HG02678 (cell line): ENCODE measurements around the gene ATP11C.
"Not testable (repeated sequence)": the region's sequence is repeated elsewhere in the genome, so short reads cannot be mapped to it uniquely, and the experiment has no call there.

ENCODE experiments used
- ATAC-seq: cut with Tn5 transposase; IDR thresholded peaks from one replicate; pipeline ENCODE4 v1.9.1; 2021; ENCODE audit warnings: mild to moderate bottlenecking, moderate library complexity; ENCODE audit not compliant: unreplicated experiment

Gene ATP11C

DNA sequence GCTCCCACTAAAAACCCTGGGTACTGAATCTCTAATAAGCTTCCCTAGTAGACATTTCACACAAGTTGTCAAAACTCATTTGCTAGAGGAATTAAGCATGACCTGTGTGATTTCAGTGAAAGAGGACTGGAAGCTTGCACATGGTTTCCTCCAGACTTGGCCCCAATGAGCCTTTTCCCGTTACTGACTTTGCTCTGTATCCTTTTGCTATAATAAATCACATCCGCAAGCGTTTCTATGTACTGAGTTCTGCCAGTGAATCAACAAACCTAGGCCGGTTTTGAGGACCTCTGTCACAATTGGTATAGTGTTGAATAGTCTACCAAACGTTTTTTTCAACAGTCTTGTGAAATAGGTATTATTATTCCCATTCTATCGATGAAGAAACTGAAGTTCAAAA, 8.2 kb downstream of the ATP11C start:
- ATAC-seq, result no peak

DNA sequence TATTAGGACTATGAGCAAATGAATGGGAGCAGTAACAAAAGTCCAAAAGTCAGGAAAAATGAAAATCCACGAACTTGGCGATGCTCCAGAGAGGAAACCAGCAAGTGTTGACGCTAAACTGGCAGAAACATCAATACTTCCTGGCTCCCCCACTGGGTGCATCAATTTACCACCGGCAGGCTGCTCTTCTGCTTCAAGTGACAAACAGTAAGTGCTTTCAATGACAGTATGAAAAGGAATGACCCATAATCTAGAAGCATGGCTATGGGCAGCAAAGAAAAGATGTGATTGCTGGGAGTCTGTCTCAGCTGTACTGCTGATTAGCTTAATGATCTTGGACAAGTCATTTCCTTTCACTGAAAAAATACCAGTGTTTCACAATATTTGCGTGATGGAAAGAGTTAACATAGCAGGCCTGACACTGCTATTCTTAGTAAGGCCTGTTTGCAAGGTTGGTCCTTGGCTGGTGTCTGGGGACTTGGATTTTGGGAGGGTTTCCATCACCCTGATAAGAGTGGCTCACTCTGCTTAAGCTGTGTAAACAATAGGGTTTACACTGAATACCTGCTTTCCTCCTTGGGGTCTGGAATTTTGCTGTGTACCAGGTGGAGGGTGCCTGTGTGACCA, 8.7 kb downstream of the ATP11C start:
- ATAC-seq, result no peak

DNA sequence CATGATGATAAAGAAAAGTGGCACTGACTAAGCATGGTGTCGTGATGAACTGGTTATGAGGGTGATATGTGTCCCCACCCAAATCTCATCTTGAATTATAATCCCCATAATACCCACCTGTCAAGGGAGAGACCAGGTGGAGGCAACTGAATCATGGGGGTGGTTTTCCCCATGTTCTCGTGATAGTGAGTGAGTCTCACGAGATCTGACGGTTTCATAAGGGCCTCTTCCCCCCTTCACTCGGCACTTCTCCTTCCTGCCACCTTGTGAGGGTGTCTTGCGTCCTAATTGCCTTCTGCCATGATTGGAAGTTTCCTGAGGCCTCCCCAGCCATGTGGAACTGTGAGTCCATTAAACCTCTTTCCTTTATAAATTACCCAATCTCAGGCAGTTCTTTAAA, 11.7 kb downstream of the ATP11C start:
- not testable (repeated sequence) for ATAC-seq

DNA sequence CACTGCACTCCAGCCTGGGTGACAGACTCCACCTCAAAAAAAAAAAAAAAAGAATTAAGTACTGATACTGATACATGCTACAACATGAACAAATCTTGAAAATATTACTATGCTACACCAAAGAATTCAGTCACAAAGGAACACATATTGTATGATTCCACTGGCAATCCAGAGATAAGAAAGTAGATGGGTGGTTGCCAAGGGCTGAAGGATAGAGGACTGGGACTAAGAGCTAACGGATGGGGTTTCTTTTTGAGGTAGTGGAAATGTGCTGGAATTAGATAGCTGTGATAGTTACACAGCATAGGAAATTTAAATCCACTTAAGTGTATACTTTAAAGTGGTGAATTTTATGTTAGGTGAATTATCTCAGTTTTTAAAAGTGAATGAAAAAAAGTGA, 12.5 kb downstream of the ATP11C start:
- ATAC-seq, result no peak

DNA sequence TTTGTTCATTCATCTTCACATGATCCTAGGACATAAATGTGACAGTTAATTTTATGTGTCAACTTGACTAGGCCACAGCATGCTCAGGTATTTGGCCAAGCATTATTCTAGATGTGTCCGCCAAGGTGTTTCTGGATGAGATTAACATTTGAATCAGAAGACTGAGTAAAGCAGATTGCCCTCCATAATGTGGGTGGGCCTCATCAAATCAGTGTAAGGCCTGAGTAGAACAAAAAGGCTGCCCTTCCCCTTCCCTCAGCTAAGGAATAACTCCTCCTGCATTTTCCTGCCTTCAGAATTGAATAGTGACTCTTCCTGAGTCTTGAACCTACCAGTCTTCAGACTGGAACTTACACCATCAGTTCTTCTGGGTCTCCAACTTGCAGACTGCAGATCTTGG, 18.4 kb downstream of the ATP11C start:
- ATAC-seq, result no peak

DNA sequence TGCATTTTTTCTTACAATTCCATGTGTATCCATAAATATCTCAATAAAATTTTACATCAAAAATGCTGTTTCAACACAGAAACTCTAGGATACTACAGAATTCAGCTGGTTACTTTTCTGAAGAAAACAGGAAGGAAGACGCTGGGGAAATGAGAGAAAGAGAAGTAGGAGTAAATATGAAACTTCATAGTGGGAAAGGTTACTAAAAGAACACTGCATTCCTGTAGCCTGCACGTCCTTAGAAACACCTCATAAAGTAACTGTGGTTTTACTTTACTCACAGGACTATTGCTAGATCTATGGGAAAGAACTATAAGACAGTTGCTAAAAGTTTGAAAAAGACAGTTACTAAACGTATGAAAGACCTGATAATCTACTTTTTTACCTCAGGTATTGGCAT, 23.1 kb downstream of the ATP11C start:
- no peak for ATAC-seq

DNA sequence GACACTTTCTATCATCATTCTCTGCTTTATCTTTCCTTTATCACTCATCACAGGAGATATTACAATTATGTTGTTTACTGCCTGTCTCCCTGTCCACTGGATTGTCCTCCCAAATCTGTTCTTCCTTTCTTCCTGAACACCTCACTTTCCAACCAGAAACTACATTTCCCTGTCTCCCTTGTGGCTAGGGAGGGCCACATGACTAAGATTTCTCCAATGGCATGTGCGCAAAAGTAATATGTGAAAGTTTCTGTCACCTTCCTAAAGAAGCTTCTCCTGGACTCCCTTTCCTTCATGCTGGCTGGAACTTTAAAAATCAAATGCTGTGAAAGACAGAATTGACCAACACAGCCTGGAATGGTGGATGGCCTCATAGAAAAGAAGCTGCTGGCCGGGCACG, 25.8 kb downstream of the ATP11C start:
- no peak for ATAC-seq

DNA sequence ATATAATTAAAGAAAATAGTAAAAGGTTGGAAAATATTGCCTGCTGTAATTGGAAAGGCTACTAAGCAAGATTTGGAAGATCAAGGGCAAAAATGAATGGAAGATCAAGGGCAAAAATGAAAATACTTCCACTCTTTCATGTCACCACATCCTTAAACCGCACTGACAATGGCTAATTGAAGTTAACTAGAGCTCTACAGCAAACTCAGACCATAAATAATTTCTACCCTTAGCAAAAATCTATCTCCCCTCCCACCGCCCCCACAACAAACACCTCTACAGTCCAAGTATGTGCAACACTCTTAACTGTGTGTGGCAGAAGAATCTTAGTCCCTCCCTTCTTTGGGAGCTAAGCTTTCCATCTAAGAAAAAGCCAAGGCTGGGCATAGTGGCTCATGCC, 27.1 kb downstream of the ATP11C start:
- no peak for ATAC-seq

DNA sequence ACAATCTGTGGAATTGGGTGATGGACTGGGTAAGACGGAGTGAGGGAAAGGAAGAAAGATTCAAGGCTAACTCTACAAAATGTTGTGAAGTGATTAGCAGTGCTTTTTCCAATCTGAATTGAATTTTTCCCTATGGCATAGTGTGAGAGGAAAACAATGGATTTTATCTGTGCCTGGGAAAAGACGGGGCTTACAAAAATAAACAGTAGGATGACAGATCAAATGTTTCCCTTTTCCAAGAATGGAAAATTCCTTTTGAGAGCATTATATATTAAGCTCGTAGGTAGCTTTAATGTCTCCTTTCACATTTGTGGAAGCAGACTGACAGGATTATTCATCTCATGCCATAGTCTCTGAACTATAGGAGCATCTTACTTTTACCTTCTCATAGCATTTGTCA, 27.8 kb downstream of the ATP11C start:
- ATAC-seq, result no peak

DNA sequence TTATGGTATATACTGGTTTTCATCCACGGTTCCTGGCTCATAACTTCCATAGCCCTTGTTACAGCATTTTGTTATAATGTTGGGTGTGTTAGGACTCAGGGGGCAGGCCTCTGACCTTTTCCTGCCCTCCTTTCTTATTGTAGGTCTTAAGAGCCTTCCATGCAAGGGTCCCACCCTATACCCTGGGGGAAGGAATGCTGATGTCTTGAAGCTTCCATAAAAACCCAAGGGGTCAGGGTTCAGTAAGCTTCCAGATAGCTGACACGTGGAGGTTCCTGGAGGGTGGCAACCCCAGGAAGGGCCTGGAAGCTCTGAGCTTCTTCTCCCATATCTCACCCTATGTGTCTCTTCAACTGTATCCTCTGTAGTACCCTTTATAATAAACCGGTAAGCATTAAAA, 29.6 kb downstream of the ATP11C start:
- ATAC-seq, result no peak

DNA sequence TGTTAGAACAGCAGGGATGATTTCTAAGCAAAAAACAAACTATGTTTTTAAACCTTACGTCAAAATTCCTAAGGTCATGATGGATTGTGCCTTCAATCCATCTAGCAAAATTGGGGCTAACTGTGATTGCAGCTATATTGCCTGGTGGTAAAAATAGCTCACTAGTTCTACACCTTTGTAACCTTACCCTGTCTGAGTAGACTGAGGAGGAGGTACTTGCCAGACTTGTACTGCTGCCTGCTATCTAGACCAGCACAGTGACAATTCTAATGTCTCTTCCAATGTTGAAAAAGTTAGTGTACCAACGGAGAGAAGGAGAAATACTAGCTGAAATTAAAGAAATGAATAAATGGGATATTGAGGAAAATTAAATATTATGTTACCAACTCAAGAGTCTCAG, 30.3 kb downstream of the ATP11C start:
- no peak for ATAC-seq

DNA sequence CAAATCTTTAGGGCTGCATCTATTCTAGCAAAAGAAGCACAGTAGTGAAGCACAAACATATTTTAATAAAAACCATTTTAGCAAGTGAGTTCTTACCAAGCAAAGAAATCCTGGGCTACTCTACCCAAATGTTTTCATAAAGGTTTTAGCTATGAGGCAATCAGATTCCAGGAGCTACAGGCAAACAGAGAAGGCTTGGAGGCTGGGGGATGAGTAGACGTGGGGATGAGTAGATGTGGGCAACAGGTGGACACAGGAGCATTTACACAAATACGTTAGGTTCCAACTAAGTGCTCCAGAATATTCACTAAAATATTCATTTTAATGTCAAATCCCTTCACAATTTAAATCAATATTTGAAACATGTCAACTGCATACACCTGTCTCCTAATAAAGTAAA, 34.5 kb downstream of the ATP11C start:
- no peak for ATAC-seq

DNA sequence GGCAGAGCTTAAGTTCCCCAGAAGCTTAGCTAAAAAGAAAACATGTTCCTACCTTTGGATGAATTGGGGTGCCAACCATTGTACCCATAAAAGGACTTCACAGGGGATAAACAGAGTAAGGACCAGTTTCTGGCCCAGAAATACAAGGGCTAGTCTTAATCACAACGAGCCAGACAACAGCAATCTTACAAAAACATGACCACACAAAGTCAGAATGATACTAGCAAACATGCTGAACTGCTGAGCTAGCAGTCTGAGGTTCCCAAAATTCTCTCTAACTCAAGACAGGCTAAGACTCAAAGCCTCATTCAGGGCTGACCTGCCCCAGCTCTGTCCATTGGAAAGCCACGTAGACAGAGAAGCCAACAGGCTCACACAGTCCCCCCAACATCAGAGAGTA, 40.3 kb downstream of the ATP11C start:
- peak; percentile 69 for ATAC-seq

DNA sequence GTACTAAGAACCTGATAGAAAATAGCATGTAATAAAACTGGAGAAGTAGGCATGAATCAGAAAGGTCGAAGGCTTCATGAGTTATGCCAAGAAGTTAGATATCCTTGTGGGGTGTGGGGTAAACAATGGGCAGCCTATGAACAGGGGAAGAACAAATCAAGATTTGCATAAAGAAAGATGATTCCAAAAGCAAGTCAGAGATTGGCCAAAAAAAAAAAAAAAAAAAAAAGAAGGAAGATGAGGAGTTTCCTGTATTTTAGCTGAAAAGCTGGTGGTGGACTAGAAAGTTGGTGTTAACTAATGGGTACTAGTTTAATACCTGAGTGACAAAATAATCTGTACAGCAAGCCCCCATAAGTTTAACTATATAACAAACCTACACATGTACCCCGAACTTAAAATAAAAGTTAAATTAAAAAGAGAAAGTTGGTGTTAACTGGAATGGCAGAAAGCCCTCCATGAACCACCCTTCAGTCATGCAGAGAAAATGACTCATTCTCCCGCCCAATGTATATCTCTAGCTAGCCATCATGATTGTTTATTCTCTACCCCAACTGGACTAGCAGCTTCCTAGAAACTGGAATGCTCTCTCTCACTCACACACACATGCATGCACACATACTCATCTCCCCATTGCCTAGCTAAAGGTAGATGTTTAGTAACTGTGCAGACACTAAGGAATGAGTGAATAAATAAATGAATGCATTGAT, 41.7 kb downstream of the ATP11C start:
- ATAC-seq, result no peak

DNA sequence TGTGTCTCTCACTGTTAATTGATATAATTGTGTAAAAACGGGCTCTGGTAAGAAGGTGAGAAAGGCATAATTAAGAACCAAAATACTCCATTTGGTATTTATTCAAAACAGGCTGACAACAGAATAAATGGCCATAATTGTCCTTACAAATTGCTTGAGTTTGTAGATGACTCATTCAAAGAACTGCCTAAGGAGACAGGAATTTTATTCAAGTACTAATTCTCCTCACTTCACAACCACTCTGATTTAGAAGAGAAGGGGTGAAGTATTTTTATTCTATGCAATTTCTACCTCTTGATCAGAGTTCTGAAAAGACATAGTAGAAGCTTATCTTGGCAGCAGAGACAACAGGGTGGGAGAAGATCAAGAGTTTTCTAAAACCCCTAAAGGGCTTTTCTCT, 43.1 kb downstream of the ATP11C start:
- ATAC-seq, result no peak

DNA sequence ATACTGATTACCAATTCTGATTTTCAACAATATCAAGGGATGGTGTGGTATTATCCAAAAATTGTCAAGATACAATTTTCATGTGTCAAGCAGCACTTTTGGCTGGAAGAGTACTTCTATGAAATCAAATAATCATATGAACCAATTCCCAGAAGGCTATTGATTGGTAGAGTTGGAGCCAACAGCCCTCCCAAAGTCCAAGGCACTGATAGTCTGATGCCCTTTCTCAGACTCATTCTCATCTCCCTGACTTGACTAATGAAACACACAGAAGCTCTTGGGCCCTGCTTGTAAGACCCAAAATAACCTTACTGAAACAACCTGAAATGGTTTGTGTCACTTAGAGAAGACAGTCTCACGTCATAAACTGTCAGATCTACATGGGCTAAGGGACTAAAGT, 48.9 kb downstream of the ATP11C start:
- ATAC-seq, result no peak

DNA sequence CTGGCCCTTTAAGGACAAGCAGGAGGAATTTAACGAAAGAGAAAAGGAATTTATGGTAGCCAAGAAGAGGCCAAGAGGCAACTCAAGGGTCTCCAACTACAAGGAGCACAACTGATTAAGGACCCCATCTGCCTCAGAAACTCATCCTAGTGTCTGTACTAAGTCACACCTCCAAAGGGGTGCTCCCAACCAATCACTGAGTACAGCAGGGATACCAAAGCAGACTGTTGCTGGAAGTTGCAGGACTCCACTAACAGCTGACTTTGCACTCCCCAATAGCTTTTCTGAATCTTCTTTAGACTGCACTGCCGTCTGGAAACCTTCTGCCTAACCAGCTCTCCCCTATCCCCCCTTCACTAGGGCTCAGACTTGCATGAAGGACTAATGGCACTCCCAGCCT, 50.6 kb downstream of the ATP11C start:
- no peak for ATAC-seq

DNA sequence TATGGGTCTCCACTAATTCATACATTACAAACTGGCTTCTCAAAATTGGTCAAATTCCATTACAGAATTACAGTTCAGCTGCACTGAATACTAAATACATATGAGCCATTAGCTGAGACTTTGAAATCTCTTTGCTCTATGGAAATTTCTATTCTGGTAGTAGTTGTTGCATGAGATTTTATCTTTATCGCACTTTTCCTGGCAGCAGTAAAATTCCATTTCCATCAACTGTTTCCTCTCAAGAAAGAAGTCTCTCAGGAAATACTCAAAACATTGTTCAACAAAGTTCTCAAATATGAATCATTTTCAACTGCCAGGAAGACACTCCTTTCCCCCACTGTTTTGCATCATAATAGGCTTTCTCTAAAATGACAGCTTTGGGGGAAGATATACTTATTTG, 51.3 kb downstream of the ATP11C start:
- ATAC-seq, result no peak

DNA sequence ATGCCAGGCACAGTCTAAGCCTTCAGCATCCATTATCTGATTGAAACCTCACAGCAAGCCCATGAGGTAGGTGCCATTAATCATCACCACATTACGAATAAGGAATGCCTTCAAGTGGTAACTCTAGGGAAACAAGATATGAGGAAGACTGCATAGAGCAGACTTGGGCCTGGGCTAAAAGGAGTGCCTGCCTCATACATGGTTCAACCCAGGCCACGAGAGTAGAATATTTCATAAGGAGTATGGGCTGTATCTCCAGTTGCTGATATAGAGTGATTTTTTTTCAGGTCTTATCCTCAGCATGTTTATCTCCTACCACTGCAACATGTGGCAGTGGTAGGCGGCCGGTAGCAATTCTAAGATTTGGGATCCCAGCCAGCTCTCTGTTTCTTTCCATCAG, 51.7 kb downstream of the ATP11C start:
- ATAC-seq, result no peak

DNA sequence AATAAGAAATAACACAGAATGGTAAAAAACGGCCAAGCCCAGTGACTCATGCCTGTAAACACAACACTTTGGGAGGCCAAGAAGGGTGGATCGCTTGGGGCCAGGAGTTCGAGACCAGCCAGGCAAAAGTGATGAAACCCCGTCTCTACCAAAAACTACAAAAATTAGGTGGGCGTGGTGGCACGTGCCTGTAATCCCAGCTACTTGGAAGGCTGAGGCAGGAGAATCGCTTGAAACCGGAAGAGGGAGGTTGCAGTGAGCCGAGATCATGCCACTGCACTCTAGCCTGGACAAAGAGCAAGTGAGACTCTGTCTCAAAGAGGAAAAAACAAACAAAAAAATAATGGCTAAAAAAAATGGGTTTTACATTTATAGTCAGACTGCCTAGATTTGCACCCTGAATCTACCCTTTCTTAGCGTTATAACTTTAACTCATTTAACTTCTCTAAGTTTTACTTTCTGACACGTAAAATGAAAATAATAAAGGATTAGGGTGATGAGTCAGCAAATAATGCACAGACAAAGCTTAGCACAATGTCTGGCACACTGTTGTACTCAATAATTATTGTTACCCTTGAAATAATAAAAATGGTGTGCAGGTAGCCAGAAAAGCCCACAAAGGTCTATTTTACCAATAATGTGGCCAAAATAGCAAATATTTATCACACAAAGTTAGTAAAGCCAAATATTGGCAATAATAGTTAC, 55.0 kb downstream of the ATP11C start:
- ATAC-seq, result no peak

DNA sequence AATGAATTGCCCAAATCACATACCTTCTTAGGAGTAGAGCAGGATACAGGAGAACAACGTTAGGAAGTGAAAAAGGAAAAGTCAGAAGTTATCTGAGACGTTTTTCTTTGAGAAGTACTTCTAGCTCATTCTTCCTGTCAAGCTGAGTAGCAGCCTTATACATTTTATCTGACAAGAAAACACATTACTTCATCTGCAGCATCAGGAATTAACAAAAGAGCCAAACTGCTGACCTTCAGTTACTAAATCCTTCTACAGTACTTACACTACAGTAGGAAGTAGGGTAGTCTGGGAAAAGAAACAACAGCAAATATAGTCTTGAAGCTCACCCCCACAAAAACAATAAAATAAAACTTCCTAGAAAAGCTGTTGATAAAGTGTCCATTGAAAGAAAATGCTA, 57.0 kb downstream of the ATP11C start:
- ATAC-seq, result no peak

DNA sequence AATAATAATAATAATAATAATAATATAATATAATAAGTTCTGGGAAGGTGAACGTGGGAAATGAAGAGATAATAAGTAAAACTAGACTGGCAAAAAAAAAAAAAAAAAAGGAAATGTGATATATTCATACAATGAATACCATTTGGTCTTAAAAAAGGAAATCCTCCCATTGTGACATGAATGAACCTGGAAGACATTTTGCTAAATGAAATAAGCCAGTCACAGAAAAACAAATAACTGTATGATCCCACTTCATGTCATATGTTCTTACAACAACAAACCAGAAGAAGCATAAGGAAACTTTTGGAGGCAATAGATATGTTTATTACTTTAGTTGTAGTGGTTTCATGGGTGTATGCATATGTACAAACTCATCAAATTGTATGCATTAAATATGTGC, 63.1 kb downstream of the ATP11C start:
- ATAC-seq, result no peak
